Omental fat pad (tissue), 4 donors: ENCODE measurements around the gene SLC35D2. TPM values are rescaled to one million over a fixed set of nuclear protein-coding genes. Genes with fewer than 3 reads are reported as not detected.
A peak's percentile ranks its signal among the peaks of the same experiment; 100 is the strongest.
"Not testable (repeated sequence)": the region's sequence is repeated elsewhere in the genome, so short reads cannot be mapped to it uniquely, and the experiment has no call there.

Experiments used
- ATAC-seq: fragments of 150-250 bp; one replicate; pipeline ENCODE4 v1.9.1; 2016; ENCODE audit warnings: mild to moderate bottlenecking, moderate library complexity; ENCODE audit not compliant: low FRiP score
- DNase-seq: peaks from one replicate; pipeline ENCODE4 v3.0.0-alpha.2; 2019; ENCODE audit warnings: low spot score
- total RNA-seq, 4 donors: library from RNA; depleted of rRNA; stranded (reverse); fragments of >200 nt; gene quantifications; one replicate each; pipeline ENCODE4 v1.1.0, GENCODE V29; 2016
- TF ChIP-seq, protein P1 (sequence below), 3 donors: fragments of 450-650 bp; IDR thresholded peaks; one replicate each; pipeline ENCODE4 v1.5.1; 2016 to 2017; ENCODE audit warnings: antibody characterized with exemption in 3 of 3, mild to moderate bottlenecking in 3 of 3, moderate library complexity in 2 of 3

Gene SLC35D2
- total RNA-seq, 4 donors from 2014 or later = 13.8 to 18.4 (median 15.7) TPM

- no peak for DNase-seq
- no peak for ATAC-seq
- TF ChIP-seq, protein P1, sequence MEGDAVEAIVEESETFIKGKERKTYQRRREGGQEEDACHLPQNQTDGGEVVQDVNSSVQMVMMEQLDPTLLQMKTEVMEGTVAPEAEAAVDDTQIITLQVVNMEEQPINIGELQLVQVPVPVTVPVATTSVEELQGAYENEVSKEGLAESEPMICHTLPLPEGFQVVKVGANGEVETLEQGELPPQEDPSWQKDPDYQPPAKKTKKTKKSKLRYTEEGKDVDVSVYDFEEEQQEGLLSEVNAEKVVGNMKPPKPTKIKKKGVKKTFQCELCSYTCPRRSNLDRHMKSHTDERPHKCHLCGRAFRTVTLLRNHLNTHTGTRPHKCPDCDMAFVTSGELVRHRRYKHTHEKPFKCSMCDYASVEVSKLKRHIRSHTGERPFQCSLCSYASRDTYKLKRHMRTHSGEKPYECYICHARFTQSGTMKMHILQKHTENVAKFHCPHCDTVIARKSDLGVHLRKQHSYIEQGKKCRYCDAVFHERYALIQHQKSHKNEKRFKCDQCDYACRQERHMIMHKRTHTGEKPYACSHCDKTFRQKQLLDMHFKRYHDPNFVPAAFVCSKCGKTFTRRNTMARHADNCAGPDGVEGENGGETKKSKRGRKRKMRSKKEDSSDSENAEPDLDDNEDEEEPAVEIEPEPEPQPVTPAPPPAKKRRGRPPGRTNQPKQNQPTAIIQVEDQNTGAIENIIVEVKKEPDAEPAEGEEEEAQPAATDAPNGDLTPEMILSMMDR (IDR thresholded peaks at IDR 0.05) = no peak
These were observed 62.0 kb downstream of the SLC35D2 start for GRCh38 chr9:96321515-96321914.

GRCh38 chr9:96320749-96321280, 62.7 kb downstream of the SLC35D2 start:
- ATAC-seq = no peak
- DNase-seq = no peak
- TF ChIP-seq, protein P1 (IDR thresholded peaks at IDR 0.05) = no peak

GRCh38 chr9:96318921-96319565, 64.5 kb downstream of the SLC35D2 start:
- ATAC-seq (no peak), DNase-seq (no peak)
- TF ChIP-seq, protein P1 (IDR thresholded peaks at IDR 0.05) = no peak

GRCh38 chr9:96317335-96317980, 66.1 kb downstream of the SLC35D2 start:
- DNase-seq (no peak), ATAC-seq (no peak)
- TF ChIP-seq, protein P1 (IDR thresholded peaks at IDR 0.05) = peak in 2 of 3 donors; percentile 12 to 42

GRCh38 chr9:96309850-96310249, 73.7 kb downstream of the SLC35D2 start:
- no peak for ATAC-seq
- DNase-seq = no peak
- TF ChIP-seq, protein P1 (IDR thresholded peaks at IDR 0.05) = no peak

GRCh38 chr9:96306958-96307357, 76.6 kb downstream of the SLC35D2 start:
- ATAC-seq, DNase-seq: not testable (repeated sequence)

DNA sequence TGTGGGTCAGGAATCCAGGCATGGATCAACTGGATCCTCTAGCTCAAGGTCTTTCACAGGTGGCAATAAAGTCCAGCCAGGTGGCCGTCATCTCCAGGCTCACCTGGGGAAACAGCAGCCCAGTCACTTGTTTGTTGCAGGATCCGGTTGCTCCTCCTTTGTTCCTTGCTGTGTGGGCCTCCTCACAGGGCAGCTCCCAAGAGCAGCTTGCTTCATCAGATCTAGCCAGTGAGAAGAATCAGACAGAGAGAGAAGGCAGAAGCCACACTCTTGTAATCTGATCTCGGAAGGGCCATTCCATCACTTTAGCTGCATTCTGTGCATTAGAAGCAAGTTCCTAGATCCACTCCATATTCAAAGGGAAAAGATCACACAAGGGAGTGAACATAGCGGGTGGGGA, 78.3 kb downstream of the SLC35D2 start:
- TF ChIP-seq, protein P1 (IDR thresholded peaks at IDR 0.05) = no peak
- DNase-seq = no peak
- ATAC-seq = no peak
